HCT116 (cell line): ENCODE data around the gene GXYLT2. TPM values are rescaled to one million over a fixed set of nuclear protein-coding genes. Genes with fewer than 3 reads are reported as not detected.

Experiments used
- ATAC-seq: fragments of 200-7000 bp; cut with Tn5 transposase; 2 replicates; pipeline ENCODE4 v1.9.1; 2020; ENCODE audit warnings: mild to moderate bottlenecking, moderate library complexity
- BruUV-seq: library from RNA; stranded (reverse); fragments of 400-500 nt; replicated peaks from 2 replicates; lab custom pipeline; 2021; lab: Mats Ljungman, UMichigan
- CTCF ChIA-PET: fragments of 300-600 bp; sonication (Branson Sonifier 250); formaldehyde crosslinking; loops from one replicate; lab custom pipeline; 2021; ENCODE audit warnings: antibody characterized with exemption; lab: Charles Lee
- POLR2A ChIA-PET: fragments of 300-600, 350-600 bp; sonication (Branson Sonifier 250); formaldehyde crosslinking; loops from one replicate; lab custom pipeline; 2021; ENCODE audit warnings: antibody characterized with exemption; lab: Charles Lee
- RAD21 ChIA-PET, 2 experiments: fragments of 300-600 bp; sonication (Branson Sonifier 250); formaldehyde crosslinking; loops; one replicate each; lab custom pipeline; 2023; ENCODE audit warnings: low total read pairs in 2 of 2; ENCODE audit not compliant: uncharacterized antibody in 2 of 2, unreplicated experiment in 2 of 2, low non-redundant PET in 1 of 2; lab: Charles Lee
- DNase-seq: peaks from one replicate; pipeline ENCODE4 v3.0.0-alpha.2; 2010; ENCODE audit warnings: low read depth, low spot score
- H2AFZ ChIP-seq: fragments of 200-600 bp; shearing (Covaris generic), sonication (generic); 2 replicates; pipeline ENCODE4 v1.6.1; 2017; ENCODE audit warnings: low read depth, mixed run types, mixed read lengths, antibody characterized with exemption, low read length; ENCODE audit not compliant: poor library complexity, severe bottlenecking
- H3K27ac ChIP-seq: 2 replicates; pipeline ENCODE4 v1.5.1; 2012; ENCODE audit warnings: low read depth, low read length
- H3K27me3 ChIP-seq: fragments of 200-600 bp; sonication (generic); 2 replicates; pipeline ENCODE4 v1.6.1; 2016; ENCODE audit warnings: mixed run types, low read length, mixed read lengths; ENCODE audit not compliant: insufficient read depth
- H3K36me3 ChIP-seq, 2 experiments: fragments of 200-500 bp in 1 of 2; fragments of 200-600 bp in 1 of 2; sonication (Bioruptor generic) in 1 of 2; sonication (generic) in 1 of 2; 2 replicates each; pipeline versions ENCODE4 v1.5.1 to v1.6.1; 2014 to 2016; ENCODE audit warnings: low read length in 2 of 2, inconsistent platforms in 1 of 2, mixed read lengths in 1 of 2, mixed run types in 1 of 2; ENCODE audit not compliant: insufficient read depth in 2 of 2, control insufficient read depth in 1 of 2
- H3K4me1 ChIP-seq, 2 experiments: fragments of 200-600 bp in 1 of 2; sonication (generic) in 1 of 2; 2 replicates each; pipeline versions ENCODE4 v1.5.1 to v1.6.1; 2012 to 2017; ENCODE audit warnings: low read length in 2 of 2, inconsistent platforms in 1 of 2, mild to moderate bottlenecking in 1 of 2, mixed read lengths in 1 of 2, mixed run types in 1 of 2, moderate library complexity in 1 of 2; ENCODE audit not compliant: insufficient read depth in 2 of 2, control insufficient read depth in 1 of 2
- H3K4me2 ChIP-seq: fragments of 200-600 bp; sonication (generic); 2 replicates; pipeline ENCODE4 v1.6.1; 2017; ENCODE audit warnings: mixed run types, low read length, mixed read lengths
- H3K4me3 ChIP-seq, 2 experiments: fragments of 200-600 bp in 1 of 2; sonication (generic) in 1 of 2; replicated peaks in 1 of 2; 2 replicates each; pipeline ENCODE4 v1.5.1; 2011 to 2016; ENCODE audit warnings: low read length in 2 of 2, control low read depth in 1 of 2, low read depth in 1 of 2, mild to moderate bottlenecking in 1 of 2, mixed read lengths in 1 of 2, mixed run types in 1 of 2
- H3K79me2 ChIP-seq: fragments of 200-600 bp; sonication (generic); 2 replicates; pipeline ENCODE4 v1.6.1; 2017; ENCODE audit warnings: mild to moderate bottlenecking, mixed run types, low read length, moderate library complexity, mixed read lengths; ENCODE audit not compliant: insufficient read depth
- H3K9ac ChIP-seq: fragments of 200-600 bp; sonication (generic); 2 replicates; pipeline ENCODE4 v1.6.1; 2016; ENCODE audit warnings: low read length, mixed read lengths
- H3K9me2 ChIP-seq: fragments of 200-600 bp; sonication (generic), shearing (Covaris generic); 2 replicates; pipeline ENCODE4 v1.6.1; 2017; ENCODE audit warnings: mixed run types, mild to moderate bottlenecking, moderate library complexity; ENCODE audit not compliant: insufficient read depth
- H3K9me3 ChIP-seq, 2 experiments: fragments of 200-500 bp in 1 of 2; fragments of 200-600 bp in 1 of 2; sonication (Bioruptor generic) in 1 of 2; sonication (generic) in 1 of 2; 2 replicates each; pipeline ENCODE4 v1.6.1; 2014 to 2017; ENCODE audit warnings: low read length in 2 of 2, mixed read lengths in 2 of 2, inconsistent platforms in 1 of 2, low read depth in 1 of 2, mild to moderate bottlenecking in 1 of 2, mixed run types in 1 of 2, moderate library complexity in 1 of 2; ENCODE audit not compliant: control insufficient read depth in 1 of 2, insufficient read depth in 1 of 2
- H4K20me1 ChIP-seq: fragments of 200-600 bp; sonication (generic), shearing (Covaris generic); 2 replicates; pipeline ENCODE4 v1.6.1; 2017; ENCODE audit warnings: mixed run types, mild to moderate bottlenecking, moderate library complexity; ENCODE audit not compliant: insufficient read depth
- CEBPB ChIP-seq: IDR thresholded peaks from 2 replicates; pipeline ENCODE4 v1.6.1; 2012; ENCODE audit warnings: low read depth
- EGR1 ChIP-seq: IDR thresholded peaks from 2 replicates; pipeline ENCODE4 v1.6.1; 2012; ENCODE audit warnings: low read depth
- ELF1 ChIP-seq: IDR thresholded peaks from 2 replicates; pipeline ENCODE4 v1.6.1; 2012; ENCODE audit warnings: low read depth, borderline replicate concordance
- EZH2 ChIP-seq: fragments of 200-600 bp; sonication (generic); IDR thresholded peaks from 2 replicates; pipeline ENCODE4 v1.6.1; 2017; ENCODE audit warnings: antibody characterized with exemption, mixed run types
- EZH2phosphoT487 ChIP-seq: fragments of 200-600 bp; IDR thresholded peaks from 2 replicates; pipeline ENCODE4 v1.6.1; 2018; ENCODE audit warnings: antibody characterized with exemption, borderline replicate concordance
- FOSL1 ChIP-seq: IDR thresholded peaks from 2 replicates; pipeline ENCODE4 v1.6.1; 2012; ENCODE audit warnings: low read depth
- MAX ChIP-seq: IDR thresholded peaks from 2 replicates; pipeline ENCODE4 v1.6.1; 2012
- POLR2A ChIP-seq: IDR thresholded peaks from 2 replicates; pipeline ENCODE4 v1.7.0; 2011; ENCODE audit warnings: borderline replicate concordance; ENCODE audit not compliant: insufficient read depth, insufficient read length; ENCODE audit errors: extremely low read depth
- POLR2AphosphoS5 ChIP-seq: IDR thresholded peaks from 2 replicates; pipeline ENCODE4 v1.6.1; 2011; ENCODE audit warnings: mild to moderate bottlenecking, low read depth, low read length, moderate library complexity
- RAD21 ChIP-seq: IDR thresholded peaks from 2 replicates; pipeline ENCODE4 v1.6.1; 2012; ENCODE audit warnings: low read depth, mild to moderate bottlenecking
- REST ChIP-seq: IDR thresholded peaks from 2 replicates; pipeline ENCODE4 v1.6.1; 2012; ENCODE audit warnings: low read depth
- TCF7L2 ChIP-seq: IDR thresholded peaks from 2 replicates; pipeline ENCODE4 v1.7.0; 2011; ENCODE audit warnings: borderline replicate concordance, inconsistent platforms; ENCODE audit not compliant: insufficient read depth, insufficient read length; ENCODE audit errors: extremely low read depth
- ZFX ChIP-seq: fragments of 450-650 bp; IDR thresholded peaks from 2 replicates; pipeline ENCODE4 v1.6.1; 2017
- intact Hi-C: fragments of 100-400 bp; cut with micrococcal nuclease; formaldehyde crosslinking; loops from 2 replicates; pipeline ENCODE4 v1.10.0; 2022
- total RNA-seq: library from RNA; stranded (reverse); gene quantifications from one replicate; pipeline ENCODE4 v1.2.1, GENCODE V29; 2021; ENCODE audit not compliant: unreplicated experiment

The GXYLT2 gene
- total RNA-seq, 1 experiment from 2014 or later = 5.6 TPM

- intact Hi-C loops = no loop called here
- ChIA-PET POLR2A (no interaction called here), CTCF (no interaction called here), RAD21 (no interaction called here)
- Histone ChIP-seq H3K4me2 (no peak overlapping the region), H3K9me3 (no peaks in the 10 kb centered on the region), H3K9me2 (no peaks in the 10 kb centered on the region), H3K27me3 (no peaks in the 10 kb centered on the region), H3K4me3 (no peak overlapping the region), H3K4me1 (no peaks in the 10 kb centered on the region), H2AFZ (no peak overlapping the region), H4K20me1 (no peaks in the 10 kb centered on the region), H3K9ac (no peak overlapping the region), H3K27ac (no peak overlapping the region), H3K36me3 (no peaks in the 10 kb centered on the region), H3K79me2 (no peaks in the 10 kb centered on the region)
- BruUV-seq = no TSS peak
- no peak for ATAC-seq
- no peak for TF ChIP-seq ZFX
- TF ChIP-seq TCF7L2 = no peak
- no peak for TF ChIP-seq ELF1
- TF ChIP-seq POLR2A = no peak
- no peak for TF ChIP-seq POLR2AphosphoS5
- no peak for TF ChIP-seq RAD21
- TF ChIP-seq REST = no peak
- TF ChIP-seq CEBPB = no peak
- TF ChIP-seq EZH2phosphoT487 = no peak
- no peak for TF ChIP-seq EZH2
- no peak for TF ChIP-seq EGR1
- TF ChIP-seq FOSL1 = no peak
- no peak for TF ChIP-seq MAX
- DNase-seq = no peak
These were observed 76.8 kb downstream of the GXYLT2 start for GRCh38 chr3:72964633-72965032.
